Activated T-cell treated with anti-CD3 and anti-CD28 coated beads for 1 hour (primary cell): ENCODE results near the gene TRMT5.

Experiments
- DNase-seq: peaks from one replicate; pipeline ENCODE4 v3.0.0-alpha.2; 2020; ENCODE audit warnings: low read depth

Gene TRMT5, protein sequence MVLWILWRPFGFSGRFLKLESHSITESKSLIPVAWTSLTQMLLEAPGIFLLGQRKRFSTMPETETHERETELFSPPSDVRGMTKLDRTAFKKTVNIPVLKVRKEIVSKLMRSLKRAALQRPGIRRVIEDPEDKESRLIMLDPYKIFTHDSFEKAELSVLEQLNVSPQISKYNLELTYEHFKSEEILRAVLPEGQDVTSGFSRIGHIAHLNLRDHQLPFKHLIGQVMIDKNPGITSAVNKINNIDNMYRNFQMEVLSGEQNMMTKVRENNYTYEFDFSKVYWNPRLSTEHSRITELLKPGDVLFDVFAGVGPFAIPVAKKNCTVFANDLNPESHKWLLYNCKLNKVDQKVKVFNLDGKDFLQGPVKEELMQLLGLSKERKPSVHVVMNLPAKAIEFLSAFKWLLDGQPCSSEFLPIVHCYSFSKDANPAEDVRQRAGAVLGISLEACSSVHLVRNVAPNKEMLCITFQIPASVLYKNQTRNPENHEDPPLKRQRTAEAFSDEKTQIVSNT

GRCh38 chr14:60980811-60981632 lies at the start of gene TRMT5, which contains the start of gene SLC38A6:
TRMT5 (minus strand) TSS chr14:60981079; CDS start chr14:60980973, 106 bp downstream.
SLC38A6 (plus strand) TSS chr14:60981245; CDS start chr14:60981278, 33 bp downstream.
- peak; percentile 84 for DNase-seq

- DNase-seq, result no peak
Measured at GRCh38 chr14:61026526-61026925, 45.6 kb upstream of the TRMT5 start.

DNA sequence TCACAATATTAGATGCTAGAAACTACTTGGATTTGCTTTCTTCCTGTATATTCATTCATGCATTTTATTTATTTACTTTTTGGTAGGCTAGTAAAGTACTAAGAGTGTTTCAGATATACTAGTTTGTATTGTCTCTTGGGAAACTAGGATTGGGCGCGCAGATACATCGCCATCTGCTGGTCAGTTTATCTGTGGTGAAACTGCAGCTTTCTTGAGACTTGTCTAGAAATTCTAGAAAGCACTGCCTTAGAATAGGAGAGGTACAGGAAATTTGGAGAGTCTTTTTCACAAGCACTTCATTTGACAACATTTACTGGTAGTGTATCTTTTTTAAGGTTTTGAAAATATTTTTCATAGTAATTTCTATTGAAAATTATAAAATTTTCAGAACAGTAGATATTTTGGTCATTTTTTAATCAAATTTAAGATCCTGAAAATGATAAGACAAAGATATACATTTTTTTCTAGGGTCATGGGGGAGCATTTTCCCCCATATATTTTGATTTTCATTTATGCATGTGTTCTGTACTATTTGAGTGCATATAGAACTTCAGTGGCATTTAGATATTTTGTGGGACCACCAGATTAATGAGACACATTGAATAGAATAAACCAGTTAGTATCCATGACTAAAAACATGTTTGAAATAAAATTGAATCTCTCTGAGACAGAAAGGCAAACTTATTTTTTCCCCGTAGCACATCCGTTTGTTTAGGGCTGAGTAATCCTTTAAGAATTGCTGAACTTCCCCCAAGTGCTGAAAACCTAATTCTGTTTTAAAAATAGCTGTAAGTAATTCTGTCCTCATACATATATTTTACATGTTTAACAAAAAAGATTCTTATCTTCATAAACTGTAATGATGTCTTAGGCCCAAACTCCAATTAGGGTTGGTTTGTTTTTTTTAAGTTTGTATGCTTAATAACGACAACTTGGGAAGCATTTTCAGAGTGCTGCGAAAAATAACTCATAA lies 44.7 kb upstream of the TRMT5 start:
- DNase-seq, result peak; percentile 16

- DNase-seq, result no peak
Measured at GRCh38 chr14:61019537-61019936, 38.7 kb upstream of the TRMT5 start.

GRCh38 chr14:61003571-61003970 lies 22.7 kb upstream of the TRMT5 start:
- DNase-seq, result no peak

DNA sequence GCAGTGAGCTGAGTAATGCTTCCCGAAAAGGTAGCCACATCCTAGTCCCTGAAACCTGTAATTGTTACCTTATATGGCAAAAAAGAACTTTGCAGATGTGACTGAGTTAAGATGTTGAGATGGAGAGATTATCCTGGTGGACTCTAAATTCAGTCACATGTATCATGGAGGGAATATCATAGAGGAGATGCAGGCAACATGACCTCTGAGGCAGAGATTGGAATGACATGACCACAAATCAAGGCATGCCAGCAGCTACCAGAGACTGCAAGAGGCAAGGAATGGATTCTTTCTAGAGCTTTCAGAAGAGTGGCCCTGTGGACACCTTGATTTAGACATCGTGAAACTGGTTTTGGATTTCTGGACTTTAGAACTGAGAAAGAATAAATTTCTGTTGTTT lies 18.7 kb upstream of the TRMT5 start:
- no peak for DNase-seq

GRCh38 chr14:60998617-60999016 lies 17.7 kb upstream of the TRMT5 start:
- no peak for DNase-seq

DNA sequence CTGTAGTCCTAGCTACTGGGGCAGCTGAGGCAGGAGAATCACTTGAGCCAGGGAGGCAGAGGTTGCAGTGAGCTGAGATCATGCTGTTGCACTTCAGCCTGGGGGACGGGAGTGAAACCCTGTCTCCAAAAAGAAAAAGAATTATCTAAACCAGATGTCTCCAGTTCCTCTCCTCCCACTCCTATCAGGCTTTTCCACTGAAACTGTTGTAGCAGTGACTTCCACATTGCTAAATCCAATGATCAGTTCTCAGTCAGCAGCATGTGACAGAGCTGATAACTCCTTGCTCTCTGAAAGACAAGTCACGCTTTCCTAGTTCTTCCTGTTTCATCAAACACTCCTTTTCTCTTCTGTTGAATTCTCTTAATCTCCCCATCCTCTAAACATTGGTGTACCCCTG lies 8.7 kb upstream of the TRMT5 start:
- DNase-seq, result no peak

- DNase-seq, result no peak
Measured at GRCh38 chr14:60986500-60986899, 5.6 kb upstream of the TRMT5 start.

- DNase-seq, result no peak
Measured at GRCh38 chr14:60984196-60984595, 3.3 kb upstream of the TRMT5 start.

GRCh38 chr14:60981633-60982455 lies 965 bp upstream of the TRMT5 start:
- DNase-seq, result no peak

DNA sequence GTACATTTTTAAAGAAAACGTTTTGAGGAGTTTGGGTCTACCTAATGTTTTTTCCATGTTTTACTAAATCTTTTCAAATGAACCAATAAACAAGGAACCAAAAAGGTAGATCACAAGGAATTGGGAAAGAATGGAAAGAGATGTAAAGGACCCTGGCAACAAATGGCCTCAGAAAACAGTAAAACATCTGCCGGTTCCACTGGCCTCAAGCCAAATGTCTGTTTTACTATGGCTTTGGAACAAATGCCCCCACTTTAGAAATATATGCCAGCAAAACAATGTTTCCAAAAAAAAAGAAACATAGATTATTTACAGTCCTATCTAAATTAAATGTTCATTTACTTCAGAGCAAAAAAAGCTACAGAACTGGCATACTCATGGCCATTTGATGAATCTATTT lies 3.0 kb downstream of the TRMT5 start:
- no peak for DNase-seq

GRCh38 chr14:60975551-60975950 lies 5.3 kb downstream of the TRMT5 start:
- DNase-seq, result no peak

DNA sequence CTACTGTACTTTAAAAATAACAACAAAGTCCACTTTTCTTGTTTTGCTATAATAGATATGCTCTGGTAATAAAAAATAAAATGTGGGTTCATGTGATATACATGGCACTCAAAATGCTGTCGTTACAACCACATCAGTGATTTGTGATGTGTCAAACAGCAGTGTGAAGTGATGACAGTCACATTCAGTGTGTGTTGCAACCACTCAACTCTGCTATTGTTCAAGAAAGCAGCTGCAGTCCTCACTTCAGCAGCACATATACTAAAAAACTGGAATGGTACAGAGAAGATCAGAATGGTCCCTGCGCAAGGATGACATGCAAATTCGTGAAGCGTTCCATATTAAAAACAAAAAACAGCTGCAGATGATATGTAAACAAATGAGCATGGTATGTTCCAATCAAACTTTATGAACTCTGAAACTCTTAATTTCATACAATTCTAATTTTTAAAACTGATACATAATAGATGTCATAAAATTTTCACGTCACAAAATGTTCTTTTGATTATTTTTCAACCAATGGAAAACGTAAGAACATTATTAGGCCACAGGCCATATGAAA lies 6.7 kb downstream of the TRMT5 start:
- no peak for DNase-seq

DNA sequence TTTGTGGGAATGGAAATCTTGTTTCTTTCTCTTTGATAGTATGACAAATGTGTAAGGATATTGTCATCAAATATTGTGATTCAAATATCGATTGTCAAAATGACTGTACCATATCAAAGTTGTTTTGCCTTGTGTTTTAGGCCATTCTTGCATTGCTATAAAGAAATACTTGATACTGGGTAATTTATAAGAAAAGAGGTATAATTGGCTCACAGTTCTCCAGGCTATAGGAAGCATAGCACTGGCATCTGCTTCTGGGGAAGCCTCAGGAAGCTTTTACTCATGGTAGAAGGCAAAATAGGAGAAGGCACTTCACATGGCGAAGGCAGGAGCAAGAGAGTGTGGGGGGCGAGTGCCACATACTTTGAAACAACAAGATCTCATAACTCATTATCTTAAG lies 7.8 kb downstream of the TRMT5 start:
- DNase-seq, result no peak

DNA sequence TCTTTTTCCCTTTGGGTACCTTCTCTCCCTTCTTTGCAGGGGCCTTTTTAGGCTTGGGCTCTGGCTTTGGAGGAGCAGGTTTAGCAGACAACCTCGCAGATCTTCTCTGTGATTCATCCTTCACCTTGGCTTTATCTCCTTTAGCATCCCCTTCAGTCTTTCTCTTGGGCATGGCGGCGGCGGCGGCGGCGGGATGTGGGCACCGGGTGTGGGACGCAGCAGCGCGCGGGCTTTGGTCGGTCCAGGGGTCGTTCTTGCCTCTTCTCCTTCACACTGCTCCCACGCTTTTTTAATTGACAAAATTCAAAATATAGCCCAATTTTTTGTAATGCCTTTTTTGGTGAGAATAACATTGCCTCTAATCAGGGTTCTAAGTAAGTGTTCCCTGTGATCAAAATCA lies 8.6 kb downstream of the TRMT5 start:
- no peak for DNase-seq

GRCh38 chr14:60971271-60971670 lies 9.6 kb downstream of the TRMT5 start:
- no peak for DNase-seq

DNA sequence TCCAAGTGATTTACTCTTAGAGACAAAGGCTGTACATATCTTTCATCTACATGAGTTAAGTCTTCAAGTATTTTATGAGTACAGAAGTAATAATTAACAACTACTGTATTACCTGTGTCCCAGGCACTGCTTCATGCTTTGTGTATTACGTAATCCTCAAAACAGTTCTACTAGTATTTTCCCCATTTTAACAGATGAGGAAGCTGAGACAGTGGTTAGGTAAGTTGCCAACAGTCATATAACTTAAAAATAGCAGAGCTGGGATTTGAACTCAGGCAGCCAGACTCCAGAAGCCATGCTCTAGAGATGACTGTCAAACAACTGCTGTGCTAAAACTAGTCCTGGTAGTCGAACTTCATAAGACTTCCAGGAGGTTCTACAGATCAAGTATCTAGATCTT lies 10.7 kb downstream of the TRMT5 start:
- DNase-seq, result no peak

GRCh38 chr14:60968671-60969070 lies 12.2 kb downstream of the TRMT5 start:
- no peak for DNase-seq

- DNase-seq, result no peak
Measured at GRCh38 chr14:60968099-60968498, 12.8 kb downstream of the TRMT5 start.

DNA sequence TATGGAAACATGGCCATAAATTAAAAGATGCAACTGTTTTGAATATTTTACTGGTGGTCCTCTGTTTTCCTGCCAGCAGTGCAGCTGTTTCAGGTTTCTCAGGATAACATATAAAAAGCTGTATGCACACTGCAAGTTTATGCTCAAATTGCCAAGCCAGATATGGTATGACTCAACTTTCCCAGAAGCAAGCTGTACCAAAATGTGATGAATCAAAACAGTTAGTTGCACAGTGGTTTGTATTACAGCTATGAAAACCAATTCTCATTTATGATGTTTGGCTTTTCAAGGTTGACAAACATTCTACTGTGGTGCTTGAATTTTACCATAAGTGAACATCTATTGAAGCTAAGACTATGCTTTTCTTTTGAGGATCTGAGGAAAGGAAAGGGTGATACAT lies 15.5 kb downstream of the TRMT5 start:
- DNase-seq, result no peak
